ENCODE measurements around the gene CCDC8.
"Not testable (repeated sequence)": the region's sequence is repeated elsewhere in the genome, so short reads cannot be mapped to it uniquely, and the experiment has no call there.

CCDC8 gene

GRCh38 chr19:46427518-46428045 is 14.2 kb upstream of the CCDC8 start:
- DNase-seq = no peak

GRCh38 chr19:46426506-46427162 is 13.3 kb upstream of the CCDC8 start:
- DNase-seq = peak; percentile 29

- DNase-seq = no peak
Measured at GRCh38 chr19:46426035-46426505, 12.7 kb upstream of the CCDC8 start.

- DNase-seq = no peak
Measured at GRCh38 chr19:46423188-46423587, 9.8 kb upstream of the CCDC8 start.

GRCh38 chr19:46422344-46422743 is 9.0 kb upstream of the CCDC8 start:
- DNase-seq = no peak

- DNase-seq = no peak
Measured at GRCh38 chr19:46420056-46420455, 6.7 kb upstream of the CCDC8 start.

DNA sequence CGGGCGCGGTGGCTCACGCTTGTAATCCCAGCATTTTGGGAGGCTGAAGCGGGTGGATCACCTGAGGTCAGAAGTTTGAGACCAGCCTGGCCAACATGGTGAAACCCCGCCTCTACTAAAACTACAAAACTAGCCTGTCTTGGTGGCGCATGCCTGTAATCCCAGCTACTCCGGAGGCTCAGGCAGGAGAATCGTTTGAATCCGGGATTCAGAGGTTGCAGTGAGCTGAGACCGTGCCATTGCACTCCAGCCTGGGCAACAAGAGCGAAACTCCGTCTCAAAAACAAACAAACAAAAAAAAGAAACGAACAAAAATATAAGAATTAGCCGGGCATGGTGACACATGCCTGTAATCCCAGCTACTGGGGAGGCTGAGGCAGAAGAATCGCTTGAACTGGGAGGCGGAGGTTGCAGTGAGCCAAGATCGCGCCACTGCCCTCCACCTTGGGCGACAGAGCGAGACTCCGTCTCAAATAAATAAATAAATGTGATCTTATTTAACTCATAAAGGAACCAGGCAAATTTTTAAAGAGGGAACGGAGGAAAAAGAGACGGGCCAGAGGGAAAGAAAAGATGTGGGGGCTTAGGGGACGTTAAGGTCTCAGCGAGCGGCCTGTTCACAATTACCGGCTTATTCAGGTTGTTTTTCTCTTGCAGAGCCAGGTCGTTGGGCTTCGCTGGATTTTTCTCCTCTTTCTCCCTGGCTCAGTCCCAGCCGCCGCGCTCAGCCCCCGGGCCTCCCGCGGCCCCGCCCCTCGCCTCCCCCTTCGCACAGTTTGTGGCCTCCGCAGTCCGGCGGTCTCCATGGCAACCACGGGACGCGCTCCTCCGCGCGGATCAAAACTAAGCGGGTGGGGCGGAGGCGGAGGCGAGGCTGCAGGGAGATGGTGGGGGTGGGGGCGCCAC is 2.7 kb upstream of the CCDC8 start:
- DNase-seq = peak; percentile 40

GRCh38 chr19:46414899-46415298 is 1.5 kb upstream of the CCDC8 start:
- DNase-seq = not testable (repeated sequence)

GRCh38 chr19:46412650-46413261 is 608 bp downstream of the CCDC8 start:
- no peak for DNase-seq

- no peak for DNase-seq
Measured at GRCh38 chr19:46411925-46412649, 1.3 kb downstream of the CCDC8 start.

- DNase-seq = no peak
Measured at GRCh38 chr19:46411088-46411924, 2.1 kb downstream of the CCDC8 start.

GRCh38 chr19:46410205-46411087 is 2.9 kb downstream of the CCDC8 start:
- no peak for DNase-seq

- no peak for DNase-seq
Measured at GRCh38 chr19:46409191-46409590, 4.2 kb downstream of the CCDC8 start.

GRCh38 chr19:46408664-46409039 is 4.7 kb downstream of the CCDC8 start:
- no peak for DNase-seq

- no peak for DNase-seq
Measured at GRCh38 chr19:46407856-46408663, 5.3 kb downstream of the CCDC8 start.

GRCh38 chr19:46406976-46407375 is 6.4 kb downstream of the CCDC8 start:
- no peak for DNase-seq

DNA sequence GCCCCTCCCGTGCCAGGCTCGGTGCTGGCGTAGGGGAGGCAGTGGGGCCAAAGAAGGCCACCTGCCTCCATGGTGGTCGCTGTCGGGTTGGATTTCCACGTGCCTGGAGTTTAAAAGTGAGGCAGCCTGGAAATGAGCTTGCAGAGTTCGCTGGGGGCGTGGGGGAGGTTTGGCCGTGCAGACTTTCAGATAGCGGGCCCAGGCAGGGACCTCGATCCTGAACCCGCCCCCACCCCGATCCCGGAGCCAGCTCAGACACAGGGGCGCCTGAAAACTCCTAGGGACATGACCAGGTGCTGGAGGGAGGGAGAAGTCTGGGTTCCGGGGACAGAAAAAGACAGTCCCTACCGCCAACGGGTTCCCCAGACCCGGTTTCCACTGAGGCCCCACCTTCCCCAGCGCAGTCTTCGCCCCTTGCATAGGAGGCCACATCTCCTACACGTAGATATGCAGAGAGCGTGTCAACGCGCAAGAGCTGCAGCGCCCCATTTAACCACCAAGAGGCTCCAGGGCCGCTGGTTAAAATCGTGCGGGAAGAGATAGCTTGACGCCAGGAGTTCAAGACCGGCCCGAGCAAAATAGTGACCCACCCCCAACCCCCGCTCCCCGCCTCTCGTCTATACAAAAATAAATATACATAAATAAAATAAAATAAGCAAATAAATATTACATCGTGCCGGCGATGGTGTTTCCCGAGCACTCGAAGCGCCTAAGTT is 8.5 kb downstream of the CCDC8 start:
- no peak for DNase-seq

- no peak for DNase-seq
Measured at GRCh38 chr19:46404055-46404752, 9.2 kb downstream of the CCDC8 start.
